Caco-2 (cell line): Measurements from ENCODE around the gene SERINC5. TPM values are rescaled to one million over a fixed set of nuclear protein-coding genes. Genes with fewer than 3 reads are reported as not detected.

ENCODE experiments used
- BruUV-seq: library from RNA; stranded (reverse); fragments of 400-500 nt; replicated peaks from 2 replicates; lab custom pipeline; 2021; lab: Mats Ljungman, UMichigan
- CTCF ChIA-PET: fragments of 300-600 bp; sonication (Branson Sonifier 250); formaldehyde crosslinking; loops from one replicate; lab custom pipeline; 2022; ENCODE audit warnings: antibody characterized with exemption; lab: Charles Lee
- POLR2A ChIA-PET: fragments of 300-600 bp; sonication (Branson Sonifier 250); formaldehyde crosslinking; loops from one replicate; lab custom pipeline; 2022; ENCODE audit warnings: antibody characterized with exemption; lab: Charles Lee
- DNase-seq, 2 experiments: peaks; one replicate each; pipeline versions ENCODE4 v3.0.0 to v3.0.0-alpha.2; 2020 to 2022
- H3K27me3 ChIP-seq: replicated peaks from 2 replicates; pipeline ENCODE4 v1.6.0; 2011; ENCODE audit warnings: low read length; ENCODE audit not compliant: control insufficient read depth, insufficient read depth
- H3K36me3 ChIP-seq: 2 replicates; pipeline ENCODE4 v1.5.1; 2011; ENCODE audit warnings: low read length; ENCODE audit not compliant: control insufficient read depth, insufficient read depth
- H3K4me1 ChIP-seq: fragments of 250-450 bp; sonication (Bioruptor Pico); 2 replicates; pipeline ENCODE4 v1.5.1; 2020; ENCODE audit warnings: mild to moderate bottlenecking
- H3K4me3 ChIP-seq: 2 replicates; pipeline ENCODE4 v1.5.1; 2011; ENCODE audit warnings: low read depth, mild to moderate bottlenecking, control low read depth, low read length
- H3K9me3 ChIP-seq: fragments of 250-450 bp; sonication (Bioruptor Pico); 2 replicates; pipeline ENCODE4 v1.5.1; 2020; ENCODE audit warnings: mild to moderate bottlenecking, moderate library complexity
- H3K27ac Mint-ChIP-seq: one replicate; pipeline ENCODE4 v1.8.0; 2022; ENCODE audit warnings: mixed read lengths; ENCODE audit not compliant: unreplicated experiment
- H3K27me3 Mint-ChIP-seq: one replicate; pipeline ENCODE4 v1.8.0; 2022; ENCODE audit warnings: mixed read lengths; ENCODE audit not compliant: insufficient read depth, unreplicated experiment
- H3K36me3 Mint-ChIP-seq: one replicate; pipeline ENCODE4 v1.8.0; 2022; ENCODE audit warnings: mild to moderate bottlenecking, mixed read lengths; ENCODE audit not compliant: insufficient read depth, unreplicated experiment
- H3K4me1 Mint-ChIP-seq: one replicate; pipeline ENCODE4 v1.8.0; 2022; ENCODE audit warnings: low read depth, mixed read lengths; ENCODE audit not compliant: unreplicated experiment
- H3K4me3 Mint-ChIP-seq: one replicate; pipeline ENCODE4 v1.8.0; 2022; ENCODE audit warnings: mild to moderate bottlenecking, moderate library complexity, mixed read lengths; ENCODE audit not compliant: unreplicated experiment
- H3K9me3 Mint-ChIP-seq: one replicate; pipeline ENCODE4 v1.8.0; 2022; ENCODE audit warnings: mixed read lengths; ENCODE audit not compliant: unreplicated experiment
- intact Hi-C: fragments of 100-400 bp; cut with micrococcal nuclease; formaldehyde crosslinking; loops from one replicate; pipeline ENCODE4 v1.10.0; 2022; ENCODE audit not compliant: unreplicated experiment
- total RNA-seq: library from RNA; stranded (reverse); gene quantifications from 2 replicates; pipeline ENCODE4 v1.2.3, GENCODE V29; 2022
- TF ChIP-seq, protein P1 (sequence below), 2 experiments: fragments of 200-600 bp in 1 of 2; IDR thresholded peaks; 1 replicate in 1 of 2; 2 replicates in 1 of 2; pipeline versions ENCODE4 v1.5.1 to v1.8.0; 2011 to 2022; ENCODE audit warnings: antibody characterized with exemption in 1 of 2, control low read depth in 1 of 2, inconsistent platforms in 1 of 2, low read depth in 1 of 2, low read length in 1 of 2, mild to moderate bottlenecking in 1 of 2, moderate library complexity in 1 of 2; ENCODE audit not compliant: insufficient read depth in 1 of 2, severe bottlenecking in 1 of 2, unreplicated experiment in 1 of 2

The SERINC5 gene
- total RNA-seq, 1 experiment from 2014 or later = 225 TPM

DNA sequence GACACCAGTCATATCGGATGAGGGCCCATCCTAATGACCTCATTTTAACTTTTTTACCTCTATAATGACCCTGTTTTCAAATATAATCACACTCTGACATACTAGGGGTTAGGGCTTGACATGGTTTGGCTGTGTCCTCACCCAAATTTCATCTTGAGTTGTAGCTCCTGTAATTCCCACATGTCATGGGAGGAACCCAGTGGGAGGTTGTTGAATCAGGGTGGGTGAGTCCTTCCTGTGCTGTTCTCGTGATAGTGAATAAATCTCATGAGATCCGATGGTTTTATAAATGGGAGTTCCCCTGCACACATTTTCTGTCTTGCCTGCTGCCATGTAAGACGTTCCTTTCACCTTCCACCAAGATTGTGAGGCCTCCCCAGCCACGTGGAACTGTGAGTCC, 148.9 kb downstream of the SERINC5 start:
- peaks cover 66% of the 10 kb centered on the region for H3K4me1 Mint-ChIP-seq
- intact Hi-C loops = no loop called here
- Histone ChIP-seq H3K4me1 (peaks cover 32% of the 10 kb centered on the region), H3K36me3 (no peaks in the 10 kb centered on the region), H3K9me3 (no peaks in the 10 kb centered on the region), H3K27me3 (no peaks in the 10 kb centered on the region), H3K4me3 (no peak overlapping the region)
- H3K9me3 Mint-ChIP-seq = peaks cover 13% of the 10 kb centered on the region
- peak overlapping the region; percentile 44 for H3K27ac Mint-ChIP-seq
- TF ChIP-seq, protein P1, sequence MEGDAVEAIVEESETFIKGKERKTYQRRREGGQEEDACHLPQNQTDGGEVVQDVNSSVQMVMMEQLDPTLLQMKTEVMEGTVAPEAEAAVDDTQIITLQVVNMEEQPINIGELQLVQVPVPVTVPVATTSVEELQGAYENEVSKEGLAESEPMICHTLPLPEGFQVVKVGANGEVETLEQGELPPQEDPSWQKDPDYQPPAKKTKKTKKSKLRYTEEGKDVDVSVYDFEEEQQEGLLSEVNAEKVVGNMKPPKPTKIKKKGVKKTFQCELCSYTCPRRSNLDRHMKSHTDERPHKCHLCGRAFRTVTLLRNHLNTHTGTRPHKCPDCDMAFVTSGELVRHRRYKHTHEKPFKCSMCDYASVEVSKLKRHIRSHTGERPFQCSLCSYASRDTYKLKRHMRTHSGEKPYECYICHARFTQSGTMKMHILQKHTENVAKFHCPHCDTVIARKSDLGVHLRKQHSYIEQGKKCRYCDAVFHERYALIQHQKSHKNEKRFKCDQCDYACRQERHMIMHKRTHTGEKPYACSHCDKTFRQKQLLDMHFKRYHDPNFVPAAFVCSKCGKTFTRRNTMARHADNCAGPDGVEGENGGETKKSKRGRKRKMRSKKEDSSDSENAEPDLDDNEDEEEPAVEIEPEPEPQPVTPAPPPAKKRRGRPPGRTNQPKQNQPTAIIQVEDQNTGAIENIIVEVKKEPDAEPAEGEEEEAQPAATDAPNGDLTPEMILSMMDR (IDR thresholded peaks at IDR 0.05; ENCODE audit: insufficient read depth in 1 of 2, low read depth in 1 of 2, low read length in 1 of 2, severe bottlenecking in 1 of 2, unreplicated experiment in 1 of 2) = no peak
- ChIA-PET POLR2A (no interaction called here), CTCF (no interaction called here)
- no peaks in the 10 kb centered on the region for H3K27me3 Mint-ChIP-seq
- peaks cover 25% of the 10 kb centered on the region for H3K36me3 Mint-ChIP-seq
- DNase-seq = no peak
- BruUV-seq = no TSS peak
- H3K4me3 Mint-ChIP-seq = no peak overlapping the region

DNA sequence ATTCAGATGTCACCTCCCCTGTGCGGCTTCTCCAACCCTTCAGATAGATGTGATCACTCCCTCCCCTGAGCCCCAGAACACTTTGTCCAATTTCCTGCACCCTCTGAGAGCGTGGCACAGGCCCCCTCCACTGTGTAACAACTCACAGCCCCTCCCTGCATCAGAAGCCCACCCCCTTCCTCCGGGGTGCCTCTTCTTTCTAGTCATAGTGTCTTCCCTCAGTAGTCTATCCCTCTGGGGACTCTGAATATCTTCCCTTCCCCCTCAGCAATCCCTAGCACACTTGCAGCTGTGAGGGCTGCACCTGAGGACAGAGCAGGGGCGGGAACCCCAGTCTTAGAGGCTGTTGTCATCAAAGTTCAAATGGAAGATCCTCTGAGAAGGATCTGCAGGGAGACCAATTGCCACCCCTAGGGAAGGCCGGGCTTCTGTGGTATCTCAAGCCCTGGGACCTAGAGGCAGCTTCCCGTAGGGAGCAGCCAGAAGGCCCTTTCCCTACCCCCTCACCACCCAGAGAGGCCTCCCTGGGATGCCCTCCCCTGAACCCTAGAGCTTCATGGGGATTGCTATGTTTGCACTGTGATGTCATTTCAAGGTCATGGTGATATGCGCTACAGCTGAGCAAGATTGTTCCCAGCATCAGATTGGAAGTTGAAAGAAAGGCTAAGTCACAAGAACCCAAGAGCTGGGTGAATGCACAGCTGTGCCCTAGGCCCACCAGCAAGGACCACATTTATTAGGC, 150.0 kb downstream of the SERINC5 start:
- no peaks in the 10 kb centered on the region for H3K27me3 Mint-ChIP-seq
- CTCF ChIA-PET = no interaction called here
- H3K27ac Mint-ChIP-seq = peak overlapping the region; percentile 78
- no peak overlapping the region for H3K4me3 Mint-ChIP-seq
- TF ChIP-seq, protein P1 (IDR thresholded peaks at IDR 0.05; ENCODE audit: insufficient read depth in 1 of 2, low read depth in 1 of 2, low read length in 1 of 2, severe bottlenecking in 1 of 2, unreplicated experiment in 1 of 2) = no peak
- H3K36me3 Mint-ChIP-seq = peaks cover 18% of the 10 kb centered on the region
- POLR2A ChIA-PET = no interaction called here
- no peak for DNase-seq
- no TSS peak for BruUV-seq
- H3K27me3 ChIP-seq = no peaks in the 10 kb centered on the region
- no peaks in the 10 kb centered on the region for H3K36me3 ChIP-seq
- H3K4me1 Mint-ChIP-seq = peaks cover 55% of the 10 kb centered on the region
- H3K4me1 ChIP-seq = peaks cover 24% of the 10 kb centered on the region
- H3K9me3 Mint-ChIP-seq = peaks cover 13% of the 10 kb centered on the region
- H3K4me3 ChIP-seq = no peak overlapping the region
- intact Hi-C loops = no loop called here
- H3K9me3 ChIP-seq = no peaks in the 10 kb centered on the region

DNA sequence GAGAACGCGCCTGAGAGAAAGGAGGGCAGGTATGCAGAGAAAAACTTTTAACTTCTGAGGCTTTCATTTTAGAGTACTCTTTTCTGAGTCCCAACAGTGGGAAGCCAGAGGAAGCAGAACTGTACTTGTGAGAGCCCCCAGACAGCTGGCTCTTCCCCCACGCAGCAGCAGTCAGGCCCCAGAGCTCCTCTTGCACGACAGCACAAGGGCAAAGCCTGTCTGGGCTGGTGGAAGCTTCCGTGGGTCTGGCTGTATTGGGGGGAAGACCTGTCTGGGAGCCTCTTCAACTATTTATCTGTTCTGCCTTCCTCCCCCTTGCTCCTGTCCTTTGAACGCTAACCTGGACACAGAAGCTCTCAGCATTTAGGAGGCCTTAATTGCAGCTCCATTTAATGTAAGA, 152.5 kb downstream of the SERINC5 start:
- intact Hi-C loops = no loop called here
- Mint-ChIP-seq H3K36me3 (peaks cover 9% of the 10 kb centered on the region), H3K4me3 (no peak overlapping the region), H3K9me3 (peaks cover 13% of the 10 kb centered on the region), H3K4me1 (peaks cover 38% of the 10 kb centered on the region), H3K27ac (peak overlapping the region; percentile 22), H3K27me3 (no peaks in the 10 kb centered on the region)
- CTCF ChIA-PET = no interaction called here
- H3K27me3 ChIP-seq = no peaks in the 10 kb centered on the region
- no peak overlapping the region for H3K4me3 ChIP-seq
- peaks cover 13% of the 10 kb centered on the region for H3K4me1 ChIP-seq
- H3K36me3 ChIP-seq = no peaks in the 10 kb centered on the region
- no TSS peak for BruUV-seq
- H3K9me3 ChIP-seq = no peaks in the 10 kb centered on the region
- TF ChIP-seq, protein P1 (IDR thresholded peaks at IDR 0.05; ENCODE audit: insufficient read depth in 1 of 2, low read depth in 1 of 2, low read length in 1 of 2, severe bottlenecking in 1 of 2, unreplicated experiment in 1 of 2) = no peak
- no peak for DNase-seq
- POLR2A ChIA-PET = no interaction called here
